ENCODE results near the gene SON.

Gene SON

DNA sequence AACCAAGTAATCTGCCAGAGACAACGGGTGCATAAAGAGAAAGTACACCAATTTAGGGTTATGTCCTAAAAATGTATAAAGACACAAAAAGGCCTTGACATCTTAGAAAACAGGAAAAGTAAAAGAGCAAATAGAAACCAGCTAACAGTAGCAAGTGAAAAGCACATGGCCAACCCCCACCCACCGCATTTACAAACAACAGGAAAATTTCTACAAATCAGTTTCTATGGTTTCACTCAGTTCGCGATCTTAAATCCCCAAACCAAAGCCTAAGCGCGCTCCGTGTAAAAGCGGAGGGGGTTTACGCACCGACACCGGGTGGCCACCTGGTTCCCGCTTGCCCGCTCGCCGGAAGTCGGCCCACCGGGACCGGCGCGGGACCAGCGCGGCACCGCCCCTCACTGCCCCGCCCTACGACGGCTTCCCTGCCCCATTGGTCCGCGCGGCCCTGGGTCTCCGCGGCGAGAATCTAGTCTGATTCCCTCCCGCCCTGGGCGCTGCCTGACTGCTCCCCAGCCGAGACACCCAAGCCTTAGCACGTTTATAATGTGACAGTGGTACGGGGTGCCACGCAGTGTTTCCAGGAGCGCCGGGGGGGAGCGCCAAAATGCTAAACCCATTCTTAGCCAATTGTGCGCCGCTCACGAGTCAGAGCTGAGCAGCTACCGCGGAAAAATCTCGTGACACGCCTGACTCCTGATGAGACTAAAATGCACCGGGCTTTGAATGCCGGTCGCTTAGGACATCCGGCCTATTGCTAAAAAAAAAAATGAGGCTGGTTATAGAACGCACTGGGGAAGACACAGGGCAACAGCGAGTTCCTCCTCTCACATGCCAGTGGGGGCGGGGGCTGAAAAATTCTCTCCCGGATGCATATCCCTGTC lies 840 bp upstream of the SON start, which contains the start of gene GART:
TSS of gene GART (minus strand) at position 362 of the 884 bp plus-strand sequence. CDS start 2,802 bp downstream, outside the sequence.
- DNase-seq (ENCODE audit: insufficient read length, low spot score) (peak; percentile 51), FAIRE-seq (peak; percentile 82)

DNA sequence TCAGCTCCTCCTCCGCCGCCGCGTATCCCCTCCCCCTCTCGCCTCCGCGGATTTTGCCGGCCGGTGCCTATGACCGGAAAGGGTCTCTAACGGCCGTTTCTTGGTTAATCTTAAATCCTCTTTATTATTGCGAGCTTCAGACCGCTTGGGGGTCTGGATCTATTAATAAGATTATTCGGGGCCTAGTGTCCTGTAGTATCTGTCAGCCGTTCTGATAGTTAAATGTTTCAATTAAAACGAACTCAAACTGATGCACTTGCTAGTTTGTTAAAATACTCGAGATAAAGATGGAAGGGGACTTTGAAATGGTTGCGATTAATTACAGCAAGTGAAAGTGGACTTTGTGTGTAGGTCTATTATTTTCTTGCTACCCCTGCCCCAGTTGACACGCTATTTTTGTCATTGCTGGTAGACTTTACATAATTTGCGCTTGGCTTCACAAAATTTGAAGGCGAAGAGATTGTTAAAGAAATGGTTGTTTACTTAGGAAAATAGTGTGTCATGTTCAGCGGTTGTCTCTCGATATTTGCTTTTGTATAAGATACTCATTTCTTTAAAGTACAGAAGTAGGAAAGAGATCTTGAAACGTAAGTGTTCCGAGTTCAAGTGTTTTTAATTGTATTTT lies 779 bp downstream of the SON start:
- DNase-seq (ENCODE audit: insufficient read length, low spot score) (no peak), FAIRE-seq (peak; percentile 86)

DNA sequence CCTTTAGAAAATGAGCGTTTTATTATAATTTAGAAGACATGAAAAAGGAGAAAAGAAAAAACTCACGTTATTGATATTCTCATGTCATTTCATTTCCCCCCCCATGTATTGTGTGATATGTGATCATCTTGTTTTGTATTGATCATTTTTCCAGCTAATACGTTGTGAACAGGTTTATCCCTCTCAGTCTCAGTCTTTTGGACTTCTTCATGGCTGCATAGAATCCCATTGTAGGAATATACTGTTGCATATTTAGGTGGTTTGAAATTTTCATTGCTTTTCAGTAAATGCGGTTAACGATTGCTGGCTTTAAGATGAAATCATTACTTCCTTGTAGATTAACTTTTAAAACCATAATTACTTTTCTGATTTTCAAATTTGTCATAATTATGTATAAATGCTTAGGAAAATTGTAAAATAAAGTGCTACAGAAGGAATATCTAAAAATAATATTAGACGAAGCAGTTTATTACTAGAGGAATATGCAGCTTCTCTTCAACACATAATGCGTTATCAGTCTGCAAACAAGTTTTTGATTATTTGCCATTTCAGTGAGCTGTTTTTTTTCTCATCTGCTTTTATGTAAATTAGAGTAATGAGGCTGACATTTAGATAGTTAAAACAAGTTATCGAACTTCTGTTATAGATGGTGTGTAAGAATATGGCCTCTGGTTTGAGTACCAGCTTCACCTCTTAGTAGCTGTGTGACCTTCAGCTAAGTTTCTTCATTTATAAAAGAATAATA lies 1.8 kb downstream of the SON start:
- DNase-seq (ENCODE audit: insufficient read length, low spot score) (no peak), FAIRE-seq (no peak)

DNA sequence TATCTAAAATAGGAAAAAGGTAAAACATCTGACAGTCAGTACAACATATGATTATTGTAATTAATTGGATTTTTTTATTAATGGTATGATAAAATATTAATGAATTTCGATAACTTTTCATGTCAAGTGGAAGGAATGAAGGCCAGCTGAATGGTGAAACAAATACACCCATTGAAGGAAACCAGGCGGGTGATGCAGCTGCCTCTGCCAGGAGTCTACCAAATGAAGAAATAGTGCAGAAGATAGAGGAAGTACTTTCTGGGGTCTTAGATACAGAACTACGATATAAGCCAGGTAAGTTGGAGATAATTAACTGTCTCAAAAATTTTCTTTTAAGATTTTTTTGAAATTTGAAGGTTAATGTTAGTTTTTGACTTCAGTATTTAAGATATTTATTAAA lies 3.2 kb downstream of the SON start:
- FAIRE-seq = no peak
- DNase-seq (ENCODE audit: insufficient read length, low spot score) = no peak

DNA sequence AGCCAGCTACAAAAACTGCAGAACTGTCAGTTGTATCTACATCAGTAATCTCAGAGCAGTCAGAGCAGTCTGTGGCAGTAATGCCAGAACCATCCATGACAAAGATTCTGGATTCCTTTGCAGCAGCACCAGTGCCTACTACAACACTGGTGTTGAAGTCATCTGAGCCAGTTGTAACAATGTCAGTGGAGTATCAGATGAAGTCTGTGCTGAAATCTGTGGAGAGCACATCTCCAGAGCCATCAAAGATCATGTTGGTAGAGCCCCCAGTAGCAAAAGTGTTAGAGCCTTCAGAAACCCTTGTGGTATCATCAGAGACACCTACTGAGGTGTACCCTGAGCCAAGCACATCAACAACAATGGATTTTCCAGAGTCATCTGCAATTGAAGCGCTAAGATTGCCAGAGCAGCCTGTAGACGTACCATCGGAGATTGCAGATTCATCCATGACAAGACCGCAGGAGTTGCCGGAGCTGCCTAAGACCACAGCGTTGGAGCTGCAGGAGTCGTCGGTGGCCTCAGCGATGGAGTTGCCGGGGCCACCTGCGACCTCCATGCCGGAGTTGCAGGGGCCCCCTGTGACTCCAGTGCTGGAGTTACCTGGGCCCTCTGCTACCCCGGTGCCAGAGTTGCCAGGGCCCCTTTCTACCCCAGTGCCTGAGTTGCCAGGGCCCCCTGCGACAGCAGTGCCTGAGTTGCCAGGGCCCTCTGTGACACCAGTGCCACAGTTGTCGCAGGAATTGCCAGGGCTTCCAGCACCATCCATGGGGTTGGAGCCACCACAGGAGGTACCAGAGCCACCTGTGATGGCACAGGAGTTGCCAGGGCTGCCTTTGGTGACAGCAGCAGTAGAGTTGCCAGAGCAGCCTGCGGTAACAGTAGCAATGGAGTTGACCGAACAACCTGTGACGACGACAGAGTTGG lies 7.3 kb downstream of the SON start:
- FAIRE-seq (no peak), DNase-seq (ENCODE audit: insufficient read length, low spot score) (no peak)

DNA sequence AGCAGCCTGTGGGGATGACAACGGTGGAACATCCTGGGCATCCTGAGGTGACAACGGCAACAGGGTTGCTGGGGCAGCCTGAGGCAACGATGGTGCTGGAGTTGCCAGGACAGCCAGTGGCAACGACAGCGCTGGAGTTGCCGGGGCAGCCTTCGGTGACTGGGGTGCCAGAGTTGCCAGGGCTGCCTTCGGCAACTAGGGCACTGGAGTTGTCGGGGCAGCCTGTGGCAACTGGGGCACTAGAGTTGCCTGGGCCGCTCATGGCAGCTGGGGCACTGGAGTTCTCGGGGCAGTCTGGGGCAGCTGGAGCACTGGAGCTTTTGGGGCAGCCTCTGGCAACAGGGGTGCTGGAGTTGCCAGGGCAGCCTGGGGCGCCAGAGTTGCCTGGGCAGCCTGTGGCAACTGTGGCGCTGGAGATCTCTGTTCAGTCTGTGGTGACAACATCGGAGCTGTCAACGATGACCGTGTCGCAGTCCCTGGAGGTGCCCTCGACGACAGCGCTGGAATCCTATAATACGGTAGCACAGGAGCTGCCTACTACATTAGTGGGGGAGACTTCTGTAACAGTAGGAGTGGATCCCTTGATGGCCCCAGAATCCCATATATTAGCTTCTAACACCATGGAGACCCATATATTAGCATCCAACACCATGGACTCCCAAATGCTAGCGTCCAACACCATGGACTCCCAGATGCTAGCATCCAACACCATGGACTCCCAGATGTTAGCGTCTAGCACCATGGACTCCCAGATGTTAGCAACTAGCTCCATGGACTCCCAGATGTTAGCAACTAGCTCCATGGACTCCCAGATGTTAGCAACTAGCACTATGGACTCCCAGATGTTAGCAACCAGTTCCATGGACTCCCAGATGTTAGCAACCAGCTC lies 8.2 kb downstream of the SON start:
- FAIRE-seq = no peak
- no peak for DNase-seq (ENCODE audit: insufficient read length, low spot score)

DNA sequence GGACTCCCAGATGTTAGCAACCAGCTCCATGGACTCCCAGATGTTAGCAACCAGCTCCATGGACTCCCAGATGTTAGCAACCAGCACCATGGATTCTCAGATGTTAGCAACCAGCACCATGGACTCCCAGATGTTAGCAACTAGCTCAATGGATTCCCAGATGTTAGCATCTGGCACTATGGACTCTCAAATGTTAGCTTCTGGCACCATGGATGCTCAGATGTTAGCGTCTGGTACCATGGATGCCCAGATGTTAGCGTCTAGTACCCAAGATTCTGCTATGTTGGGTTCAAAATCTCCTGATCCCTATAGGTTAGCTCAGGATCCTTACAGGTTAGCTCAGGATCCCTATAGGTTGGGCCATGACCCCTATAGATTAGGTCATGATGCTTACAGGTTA lies 8.8 kb downstream of the SON start:
- FAIRE-seq = no peak
- DNase-seq (ENCODE audit: insufficient read length, low spot score) = no peak

DNA sequence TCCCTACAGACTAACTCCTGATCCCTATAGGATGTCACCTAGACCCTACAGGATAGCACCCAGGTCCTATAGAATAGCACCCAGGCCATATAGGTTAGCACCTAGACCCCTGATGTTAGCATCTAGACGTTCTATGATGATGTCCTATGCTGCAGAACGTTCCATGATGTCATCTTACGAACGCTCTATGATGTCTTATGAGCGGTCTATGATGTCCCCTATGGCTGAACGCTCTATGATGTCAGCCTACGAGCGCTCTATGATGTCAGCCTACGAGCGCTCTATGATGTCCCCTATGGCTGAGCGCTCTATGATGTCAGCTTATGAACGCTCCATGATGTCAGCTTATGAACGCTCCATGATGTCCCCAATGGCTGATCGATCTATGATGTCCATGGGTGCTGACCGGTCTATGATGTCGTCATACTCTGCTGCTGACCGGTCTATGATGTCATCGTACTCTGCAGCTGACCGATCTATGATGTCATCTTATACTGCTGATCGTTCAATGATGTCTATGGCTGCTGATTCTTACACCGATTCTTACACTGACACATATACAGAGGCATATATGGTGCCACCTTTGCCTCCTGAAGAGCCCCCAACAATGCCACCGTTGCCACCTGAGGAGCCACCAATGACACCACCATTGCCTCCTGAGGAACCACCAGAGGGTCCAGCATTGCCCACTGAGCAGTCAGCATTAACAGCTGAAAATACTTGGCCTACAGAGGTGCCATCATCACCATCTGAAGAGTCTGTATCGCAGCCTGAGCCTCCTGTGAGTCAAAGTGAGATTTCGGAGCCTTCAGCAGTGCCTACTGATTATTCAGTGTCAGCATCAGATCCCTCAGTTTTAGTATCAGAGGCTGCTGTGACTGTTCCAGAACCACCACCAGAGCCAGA lies 9.5 kb downstream of the SON start:
- no peak for FAIRE-seq
- no peak for DNase-seq (ENCODE audit: insufficient read length, low spot score)

DNA sequence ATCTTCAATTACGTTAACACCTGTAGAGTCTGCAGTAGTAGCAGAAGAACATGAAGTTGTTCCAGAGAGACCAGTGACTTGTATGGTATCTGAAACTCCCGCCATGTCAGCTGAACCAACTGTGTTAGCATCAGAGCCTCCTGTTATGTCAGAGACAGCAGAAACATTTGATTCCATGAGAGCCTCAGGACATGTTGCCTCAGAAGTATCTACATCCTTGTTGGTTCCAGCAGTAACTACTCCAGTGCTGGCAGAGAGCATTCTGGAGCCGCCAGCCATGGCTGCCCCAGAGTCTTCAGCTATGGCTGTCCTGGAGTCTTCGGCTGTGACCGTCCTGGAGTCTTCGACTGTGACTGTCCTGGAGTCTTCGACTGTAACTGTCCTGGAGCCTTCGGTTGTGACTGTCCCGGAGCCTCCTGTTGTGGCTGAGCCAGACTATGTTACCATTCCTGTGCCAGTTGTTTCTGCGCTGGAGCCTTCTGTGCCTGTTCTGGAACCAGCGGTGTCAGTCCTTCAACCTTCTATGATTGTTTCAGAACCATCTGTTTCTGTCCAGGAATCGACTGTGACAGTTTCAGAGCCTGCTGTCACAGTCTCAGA lies 10.3 kb downstream of the SON start:
- no peak for DNase-seq (ENCODE audit: insufficient read length, low spot score)
- FAIRE-seq = no peak

DNA sequence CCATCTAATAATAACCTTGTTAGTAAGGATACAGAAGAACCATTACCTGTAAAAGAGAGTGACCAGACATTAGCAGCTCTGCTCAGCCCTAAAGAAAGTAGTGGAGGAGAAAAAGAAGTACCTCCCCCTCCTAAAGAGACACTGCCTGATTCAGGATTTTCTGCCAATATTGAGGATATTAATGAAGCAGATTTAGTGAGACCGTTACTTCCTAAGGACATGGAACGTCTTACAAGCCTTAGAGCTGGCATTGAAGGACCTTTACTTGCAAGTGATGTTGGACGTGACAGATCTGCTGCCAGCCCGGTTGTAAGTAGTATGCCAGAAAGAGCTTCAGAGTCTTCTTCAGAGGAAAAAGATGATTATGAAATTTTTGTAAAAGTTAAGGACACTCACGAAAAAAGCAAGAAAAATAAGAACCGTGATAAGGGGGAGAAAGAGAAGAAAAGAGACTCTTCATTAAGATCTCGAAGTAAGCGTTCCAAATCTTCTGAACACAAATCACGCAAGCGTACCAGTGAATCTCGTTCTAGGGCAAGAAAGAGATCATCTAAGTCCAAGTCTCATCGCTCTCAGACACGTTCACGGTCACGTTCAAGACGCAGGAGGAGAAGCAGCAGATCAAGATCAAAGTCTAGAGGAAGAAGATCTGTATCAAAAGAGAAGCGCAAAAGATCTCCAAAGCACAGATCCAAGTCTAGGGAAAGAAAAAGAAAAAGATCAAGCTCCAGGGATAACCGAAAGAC lies 11.6 kb downstream of the SON start:
- FAIRE-seq = no peak

DNA sequence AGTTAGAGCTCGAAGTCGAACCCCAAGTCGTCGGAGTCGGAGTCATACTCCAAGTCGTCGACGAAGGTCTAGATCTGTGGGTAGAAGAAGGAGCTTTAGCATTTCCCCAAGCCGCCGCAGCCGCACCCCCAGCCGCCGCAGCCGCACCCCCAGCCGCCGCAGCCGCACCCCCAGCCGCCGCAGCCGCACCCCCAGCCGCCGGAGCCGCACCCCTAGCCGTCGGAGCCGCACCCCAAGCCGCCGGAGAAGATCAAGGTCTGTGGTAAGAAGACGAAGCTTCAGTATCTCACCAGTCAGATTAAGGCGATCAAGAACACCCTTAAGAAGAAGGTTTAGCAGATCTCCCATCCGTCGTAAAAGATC lies 12.1 kb downstream of the SON start:
- no peak for DNase-seq (ENCODE audit: insufficient read length, low spot score)
- no peak for FAIRE-seq

More for the DNA sequence above, 11.6 kb downstream of the SON start:
- DNase-seq (ENCODE audit: insufficient read length, low spot score) = no peak

DNA sequence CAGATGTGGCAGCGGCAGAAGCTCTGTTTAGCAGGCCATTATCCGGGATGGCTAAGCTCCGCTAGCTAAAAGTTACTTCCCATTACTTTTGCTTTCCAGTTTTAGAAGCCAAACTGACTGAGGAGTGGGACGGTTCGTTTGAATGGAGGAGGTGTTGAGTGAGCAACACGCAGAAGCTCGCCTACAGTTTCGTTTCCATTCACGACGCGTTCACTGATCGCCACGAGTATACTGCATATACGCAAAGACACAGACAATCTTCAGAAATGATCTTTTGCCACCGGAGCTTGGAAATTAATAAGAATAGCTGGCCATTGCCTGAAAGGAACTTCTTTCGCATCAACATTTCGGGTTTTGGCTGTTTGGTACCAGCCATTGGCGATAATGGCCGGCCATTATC lies 14.6 kb downstream of the SON start:
- no peak for DNase-seq (ENCODE audit: insufficient read length, low spot score)
- no peak for FAIRE-seq

DNA sequence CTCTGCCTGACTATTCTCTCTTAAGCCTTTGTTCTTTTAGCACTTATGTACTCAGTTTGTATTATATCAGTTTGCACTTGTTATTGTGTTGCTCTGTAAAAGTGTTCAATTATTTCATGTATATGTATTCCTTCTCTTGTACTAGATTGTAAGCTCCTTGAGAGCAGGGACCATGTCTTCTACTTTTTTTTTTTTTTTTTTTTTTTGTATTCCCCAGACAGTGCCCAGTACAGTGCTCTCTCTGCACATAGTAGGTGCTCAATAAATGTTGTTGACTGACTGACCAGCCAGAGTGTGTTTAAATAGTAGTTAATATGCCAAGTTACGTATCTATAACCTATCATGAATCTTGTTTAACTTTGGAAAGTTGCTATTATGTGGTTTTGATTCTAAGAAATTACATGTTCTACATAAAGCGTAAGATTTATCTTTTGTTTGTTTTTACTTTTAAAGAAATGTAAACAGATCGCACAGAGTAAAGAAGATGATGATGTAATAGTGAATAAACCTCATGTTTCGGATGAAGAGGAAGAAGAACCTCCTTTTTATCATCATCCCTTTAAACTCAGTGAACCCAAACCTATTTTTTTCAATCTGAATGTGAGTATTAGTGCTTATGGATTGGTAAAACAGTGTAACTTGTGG lies 16.1 kb downstream of the SON start:
- FAIRE-seq = no peak
- no peak for DNase-seq (ENCODE audit: insufficient read length, low spot score)

DNA sequence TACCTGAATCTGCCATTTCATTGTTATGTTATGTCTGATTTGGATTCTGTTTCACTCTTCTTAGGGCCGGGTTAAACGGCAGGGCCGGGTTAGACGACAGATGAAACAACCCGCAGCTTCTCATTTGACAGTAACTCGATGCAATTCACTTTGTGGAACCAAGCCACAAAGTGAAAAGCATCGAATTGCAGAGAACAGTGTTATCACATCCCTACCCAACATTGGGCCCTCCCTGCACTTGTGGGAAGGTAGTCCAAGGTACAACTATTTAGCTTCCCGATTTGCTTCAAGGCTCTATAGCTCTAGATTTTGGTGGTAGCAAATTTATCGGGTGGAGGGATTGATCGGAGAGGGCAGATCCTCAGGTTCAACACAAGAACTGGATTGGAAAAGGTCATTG lies 17.0 kb downstream of the SON start:
- FAIRE-seq (no peak), DNase-seq (ENCODE audit: insufficient read length, low spot score) (no peak)

DNA sequence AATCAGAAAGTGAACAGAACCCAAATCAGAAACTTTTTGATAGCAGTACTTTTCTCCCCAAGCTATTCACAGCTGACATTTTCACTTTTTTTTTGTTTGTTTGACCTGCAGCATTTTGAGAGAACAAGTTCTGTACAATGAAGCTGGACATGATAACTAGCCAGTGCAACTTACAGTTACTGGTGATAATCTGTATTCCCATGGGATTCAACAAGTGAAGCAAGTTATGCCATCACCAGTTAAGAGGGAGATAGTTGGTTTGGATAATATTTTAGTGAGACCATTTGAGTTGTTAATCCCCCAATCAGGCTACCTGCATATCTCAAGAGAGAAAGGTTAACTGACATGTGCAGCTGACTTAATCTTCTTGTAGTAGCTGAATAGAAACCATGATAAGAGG lies 18.1 kb downstream of the SON start:
- no peak for DNase-seq (ENCODE audit: insufficient read length, low spot score)
- FAIRE-seq = no peak

DNA sequence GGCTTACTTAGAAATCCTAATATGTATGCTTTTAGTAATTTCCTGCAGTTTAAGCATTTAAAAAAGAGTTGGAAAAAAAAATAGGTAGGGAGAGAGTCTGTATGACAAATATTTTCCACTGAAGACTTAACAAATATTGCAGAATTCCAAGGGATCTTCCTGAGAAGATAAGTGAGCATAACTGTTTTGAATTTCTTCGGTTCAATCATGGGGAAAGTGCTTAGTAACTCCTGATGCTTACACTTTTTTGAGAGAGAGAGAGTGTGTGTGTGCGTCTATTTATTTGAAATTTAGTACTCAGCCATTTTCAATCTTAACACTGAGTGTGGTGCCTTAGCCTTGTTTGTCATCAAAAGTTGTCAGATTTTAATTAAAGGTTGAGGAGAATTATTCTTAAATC lies 18.5 kb downstream of the SON start:
- DNase-seq (ENCODE audit: insufficient read length, low spot score) (no peak), FAIRE-seq (no peak)

DNA sequence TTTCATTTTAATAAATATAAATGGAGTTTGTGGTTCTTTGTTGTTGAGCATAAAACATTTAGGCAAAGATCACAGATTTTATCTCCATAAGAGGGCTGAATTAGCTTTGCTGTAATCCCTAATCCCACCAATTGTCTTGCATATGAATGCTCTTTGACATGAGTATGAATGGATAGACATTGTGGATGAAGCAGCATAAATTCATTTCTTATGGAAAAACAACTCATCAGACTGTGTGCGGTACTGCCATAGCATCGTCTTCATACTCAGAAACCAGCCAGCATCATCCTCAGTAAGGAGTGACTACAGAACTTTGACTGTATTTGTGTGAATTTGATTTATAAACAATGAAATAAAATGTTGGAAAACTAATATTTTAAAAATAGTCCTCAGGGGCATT lies 19.6 kb downstream of the SON start:
- no peak for FAIRE-seq

More for the DNA sequence above, 19.6 kb downstream of the SON start:
- DNase-seq (ENCODE audit: insufficient read length, low spot score) = no peak

All from GM19239 (cell line).